PC-3 (cell line): ENCODE measurements around the gene RSRC1. TPM values are rescaled to one million over a fixed set of nuclear protein-coding genes. Genes with fewer than 3 reads are reported as not detected.

ENCODE experiments used
- ATAC-seq: fragments of 200-7000 bp; cut with Tn5 transposase; 2 replicates; pipeline ENCODE4 v1.9.1; 2020; ENCODE audit warnings: mild to moderate bottlenecking, moderate library complexity
- BruUV-seq: library from RNA; stranded (reverse); fragments of 400-500 nt; replicated peaks from 2 replicates; lab custom pipeline; 2021; lab: Mats Ljungman, UMichigan
- CTCF ChIA-PET: fragments of 300-600 bp; sonication (Branson Sonifier 250); formaldehyde crosslinking; loops from one replicate; lab custom pipeline; 2022; ENCODE audit warnings: antibody characterized with exemption; lab: Charles Lee
- POLR2A ChIA-PET: fragments of 300-600 bp; sonication (Branson Sonifier 250); formaldehyde crosslinking; loops from one replicate; lab custom pipeline; 2022; ENCODE audit warnings: antibody characterized with exemption; ENCODE audit not compliant: unreplicated experiment; lab: Charles Lee
- DNase-seq: peaks from one replicate; pipeline ENCODE4 v3.0.0-alpha.2; 2015
- H2AFZ ChIP-seq: fragments of 300-600 bp; sonication (generic); 2 replicates; pipeline ENCODE4 v1.6.0; 2016; ENCODE audit warnings: antibody characterized with exemption, low read length
- H3F3A ChIP-seq: fragments of 300-600 bp; sonication (generic); one replicate; pipeline ENCODE4 v1.6.0; 2017; ENCODE audit warnings: antibody characterized with exemption, low read length, control low read depth, mild to moderate bottlenecking; ENCODE audit not compliant: unreplicated experiment
- H3K27ac ChIP-seq: fragments of 300-600 bp; sonication (generic); 2 replicates; pipeline ENCODE4 v1.5.1; 2016; ENCODE audit warnings: mild to moderate bottlenecking, low read length
- H3K27me3 ChIP-seq: fragments of 300-600 bp; sonication (generic); 2 replicates; pipeline ENCODE4 v1.6.1; 2016; ENCODE audit warnings: low read length, mixed read lengths
- H3K36me3 ChIP-seq: fragments of 300-600 bp; sonication (generic); 2 replicates; pipeline ENCODE4 v1.6.1; 2016; ENCODE audit warnings: low read depth, mixed run types, low read length, mixed read lengths
- H3K4me1 ChIP-seq: fragments of 300-600 bp; sonication (generic); 2 replicates; pipeline ENCODE4 v1.5.1; 2016; ENCODE audit warnings: low read length; ENCODE audit not compliant: insufficient read depth
- H3K4me2 ChIP-seq: fragments of 300-600 bp; sonication (generic); 2 replicates; pipeline ENCODE4 v1.6.0; 2016; ENCODE audit warnings: low read length
- H3K4me3 ChIP-seq: fragments of 300-600 bp; sonication (generic); 2 replicates; pipeline ENCODE4 v1.5.1; 2016; ENCODE audit warnings: mild to moderate bottlenecking, low read length, mixed read lengths
- H3K79me2 ChIP-seq: fragments of 300-600 bp; sonication (generic); 2 replicates; pipeline ENCODE4 v1.6.1; 2017; ENCODE audit warnings: low read length, mixed read lengths
- H3K9ac ChIP-seq: fragments of 300-600 bp; sonication (generic); 2 replicates; pipeline ENCODE4 v1.6.0; 2016; ENCODE audit warnings: mild to moderate bottlenecking, low read length
- H3K9me2 ChIP-seq: fragments of 300-600 bp; sonication (generic); replicated peaks from 2 replicates; pipeline ENCODE4 v1.6.1; 2016; ENCODE audit warnings: mixed run types, low read length, mixed read lengths
- H3K9me3 ChIP-seq: fragments of 300-600 bp; sonication (generic); 2 replicates; pipeline ENCODE4 v1.6.1; 2016; ENCODE audit warnings: low read length, mixed read lengths
- H4K20me1 ChIP-seq: fragments of 300-600 bp; sonication (generic); 2 replicates; pipeline ENCODE4 v1.6.1; 2016; ENCODE audit warnings: low read length, mixed read lengths
- CTCF ChIP-seq: fragments of 300-600 bp; sonication (generic); conservative IDR thresholded peaks from 2 replicates; pipeline ENCODE4 v1.5.1; 2017; ENCODE audit warnings: antibody characterized with exemption, low read depth, mild to moderate bottlenecking, low read length
- EZH2 ChIP-seq: fragments of 300-600 bp; sonication (generic); IDR thresholded peaks from one replicate; pipeline ENCODE4 v1.6.1; 2017; ENCODE audit warnings: antibody characterized with exemption, mild to moderate bottlenecking, low read length; ENCODE audit not compliant: unreplicated experiment
- EZH2phosphoT487 ChIP-seq: fragments of 300-600 bp; sonication (generic); IDR thresholded peaks from 2 replicates; pipeline ENCODE4 v1.6.1; 2018; ENCODE audit warnings: mild to moderate bottlenecking, antibody characterized with exemption, low read length, borderline replicate concordance
- intact Hi-C: fragments of 100-400 bp; cut with micrococcal nuclease; formaldehyde crosslinking; loops from 2 replicates; pipeline ENCODE4 v1.9.0; 2023
- total RNA-seq: library from RNA; depleted of rRNA; stranded (reverse); fragments of >200 nt; gene quantifications from 2 replicates; pipeline ENCODE4 v1.2.3, GENCODE V29; 2014

Gene RSRC1
- total RNA-seq, 1 experiment from 2014 or later, result 39.5 TPM

GRCh38 chr3:158269942-158270341 lies 160.1 kb downstream of the RSRC1 start:
- ChIA-PET POLR2A (no interaction called here), CTCF (no interaction called here)
- no peaks in the 10 kb centered on the region for H3K9me2 ChIP-seq
- intact Hi-C loops, result no loop called here
- no peaks in the 10 kb centered on the region for H3K4me1 ChIP-seq
- DNase-seq (no peak), ATAC-seq (no peak)
- no peaks in the 10 kb centered on the region for H3K27me3 ChIP-seq
- TF ChIP-seq CTCF, result no peak
- H3K4me3 ChIP-seq, result no peak overlapping the region
- H3K27ac ChIP-seq, result no peak overlapping the region
- H2AFZ ChIP-seq, result no peak overlapping the region
- peaks cover 16% of the 10 kb centered on the region; the same call in 1 of the 2 replicates for H3K9me3 ChIP-seq
- H3K4me2 ChIP-seq, result no peak overlapping the region
- H3F3A ChIP-seq, result no peaks in the 10 kb centered on the region
- H3K9ac ChIP-seq, result no peak overlapping the region
- BruUV-seq, result no TSS peak
- H4K20me1 ChIP-seq, result no peaks in the 10 kb centered on the region
- no peaks in the 10 kb centered on the region for H3K79me2 ChIP-seq
- peaks cover 12% of the 10 kb centered on the region; the same call in 1 of the 2 replicates for H3K36me3 ChIP-seq

GRCh38 chr3:158272081-158272480 lies 162.2 kb downstream of the RSRC1 start:
- Histone ChIP-seq H3K9me3 (peaks cover 10% of the 10 kb centered on the region; the same call in 1 of the 2 replicates), H2AFZ (no peak overlapping the region), H3K4me3 (no peak overlapping the region), H3K27me3 (no peaks in the 10 kb centered on the region), H3K9me2 (no peaks in the 10 kb centered on the region), H3K4me1 (no peaks in the 10 kb centered on the region), H3K79me2 (no peaks in the 10 kb centered on the region), H3K9ac (no peak overlapping the region), H3K27ac (no peak overlapping the region), H3K4me2 (no peak overlapping the region), H3F3A (no peaks in the 10 kb centered on the region), H3K36me3 (peaks cover 4% of the 10 kb centered on the region; the same call in 1 of the 2 replicates), H4K20me1 (no peaks in the 10 kb centered on the region)
- no peak for DNase-seq
- no TSS peak for BruUV-seq
- ATAC-seq, result no peak
- CTCF ChIA-PET, result no interaction called here
- intact Hi-C loops, result no loop called here
- TF ChIP-seq EZH2 (no peak), CTCF (no peak), EZH2phosphoT487 (no peak)
- POLR2A ChIA-PET, result no interaction called here

GRCh38 chr3:158273656-158274055 lies 163.8 kb downstream of the RSRC1 start:
- POLR2A ChIA-PET, result no interaction called here
- BruUV-seq, result no TSS peak

More at GRCh38 chr3:158273656-158274055, 163.8 kb downstream of the RSRC1 start:
- ATAC-seq (no peak), DNase-seq (no peak)
- no peak for TF ChIP-seq EZH2phosphoT487
- no peak for TF ChIP-seq EZH2
- TF ChIP-seq CTCF, result no peak
- intact Hi-C loops, result no loop called here
- no peak overlapping the region for H3K4me2 ChIP-seq
- no peak overlapping the region for H3K4me3 ChIP-seq
- no peaks in the 10 kb centered on the region for H3F3A ChIP-seq
- H3K9me3 ChIP-seq, result no peaks in the 10 kb centered on the region
- H4K20me1 ChIP-seq, result no peaks in the 10 kb centered on the region
- H3K9ac ChIP-seq, result no peak overlapping the region
- no peaks in the 10 kb centered on the region for H3K36me3 ChIP-seq
- CTCF ChIA-PET, result no interaction called here
- H2AFZ ChIP-seq, result no peak overlapping the region
- no peaks in the 10 kb centered on the region for H3K4me1 ChIP-seq
- H3K9me2 ChIP-seq, result no peaks in the 10 kb centered on the region
- no peaks in the 10 kb centered on the region for H3K79me2 ChIP-seq
- H3K27me3 ChIP-seq, result no peaks in the 10 kb centered on the region
- no peak overlapping the region for H3K27ac ChIP-seq
